Testis (tissue), 3 donors: ENCODE measurements around the gene ICAM1. TPM values are rescaled to one million over a fixed set of nuclear protein-coding genes. Genes with fewer than 3 reads are reported as not detected.
"Not testable (repeated sequence)": the region's sequence is repeated elsewhere in the genome, so short reads cannot be mapped to it uniquely, and the experiment has no call there.

Experiments
- DNase-seq: peaks from one replicate; pipeline ENCODE4 v3.0.0-alpha.2; 2019
- H3K27ac ChIP-seq, 2 donors: fragments of 200-600 bp; sonication (generic); one replicate each; pipeline ENCODE4 v1.5.1; 2019
- H3K27me3 ChIP-seq: fragments of 200-600 bp; sonication (generic); one replicate; pipeline ENCODE4 v1.5.1; 2019
- H3K36me3 ChIP-seq: fragments of 200-600 bp; sonication (generic); one replicate; pipeline ENCODE4 v1.5.1; 2017; ENCODE audit warnings: low read depth; ENCODE audit errors: missing control alignments
- H3K4me1 ChIP-seq: fragments of 200-600 bp; sonication (generic); one replicate; pipeline ENCODE4 v1.5.1; 2019
- H3K4me3 ChIP-seq, 2 donors: fragments of 200-600 bp; sonication (generic); one replicate each; pipeline ENCODE4 v1.5.1; 2017 to 2019
- H3K9me3 ChIP-seq: fragments of 200-600 bp; sonication (generic); one replicate; pipeline ENCODE4 v1.5.1; 2017
- CTCF ChIP-seq, 3 experiments: fragments of 450-650 bp in 2 of 3; fragments of 200-600 bp in 1 of 3; sonication (generic) in 1 of 3; IDR thresholded peaks; one replicate each; pipeline ENCODE4 v1.5.1; 2016 to 2019; ENCODE audit warnings: antibody characterized with exemption in 3 of 3, mild to moderate bottlenecking in 2 of 3, moderate library complexity in 1 of 3
- POLR2A ChIP-seq: fragments of 450-650 bp; IDR thresholded peaks from one replicate; pipeline ENCODE4 v1.6.1; 2017; ENCODE audit warnings: antibody characterized with exemption, mild to moderate bottlenecking, moderate library complexity
- WGBS, 2 donors: methylation state at CpG; one replicate each; pipeline ENCODE4 v1.1.5; 2018; 5-methylcytosine and 5-hydroxymethylcytosine counted together
- intact Hi-C: fragments of 100-400 bp; cut with DNase I; formaldehyde crosslinking; loops from one replicate; pipeline ENCODE4 v1.15.1; 2023; ENCODE audit warnings: low total_unique reads
- polyA plus RNA-seq: library from polyadenylated mRNA; stranded (reverse); fragments of 350-450 nt; fragmentation: Illumina TruSeq; extraction: RNeasy Lipid Tissue Mini Kit (QIAGEN cat#74804); gene quantifications from one replicate; pipeline ENCODE4 v1.2.3, GENCODE V29; 2014; ENCODE audit warnings: low read depth, low replicate concordance; ENCODE audit not compliant: insufficient read depth
- total RNA-seq, 2 donors: library from RNA; depleted of rRNA; stranded (reverse); fragments of >200 nt; gene quantifications; one replicate each; pipeline ENCODE4 v1.2.3, GENCODE V29; 2016

ICAM1 gene
- total and polyA plus RNA-seq, 3 donors from 2014 or later, result 10.1 to 18.0 (median 14.3) TPM

- Histone ChIP-seq H3K9me3 (no peaks in the 10 kb centered on the region), H3K36me3 (no peaks in the 10 kb centered on the region), H3K27me3 (no peaks in the 10 kb centered on the region), H3K27ac (no peak overlapping the region), H3K4me3 (no peak overlapping the region), H3K4me1 (peaks cover 12% of the 10 kb centered on the region)
- WGBS, 2 donors, result 89 to 95% methylated on average over 10 of the region's 10 CpGs
- intact Hi-C loops, result loop anchor here (5.0 kb wide), 1 partner anchor 43 kb away; the partner anchor contains the start of gene FDX2
- TF ChIP-seq CTCF (IDR thresholded peaks at IDR 0.05), result no peak
- no peak for TF ChIP-seq POLR2A
- no peak for DNase-seq
Observed at GRCh38 chr19:10274589-10274988, 3.7 kb downstream of the ICAM1 start.

- Histone ChIP-seq H3K4me1 (no peaks in the 10 kb centered on the region), H3K9me3 (no peaks in the 10 kb centered on the region), H3K27ac (no peak overlapping the region), H3K36me3 (no peaks in the 10 kb centered on the region), H3K4me3 (no peak overlapping the region), H3K27me3 (no peaks in the 10 kb centered on the region)
- intact Hi-C loops, result no loop called here
- DNase-seq, result no peak
- TF ChIP-seq CTCF (IDR thresholded peaks at IDR 0.05) (no peak), POLR2A (no peak)
- WGBS, 2 donors, result 91% methylated on average over 9 of the region's 9 CpGs
Observed at GRCh38 chr19:10277795-10278589, 7.1 kb downstream of the ICAM1 start.

- Histone ChIP-seq H3K36me3 (no peaks in the 10 kb centered on the region), H3K27me3 (no peaks in the 10 kb centered on the region), H3K27ac (no peak overlapping the region), H3K9me3 (no peaks in the 10 kb centered on the region), H3K4me3 (no peak overlapping the region), H3K4me1 (no peaks in the 10 kb centered on the region)
- TF ChIP-seq POLR2A (no peak), CTCF (IDR thresholded peaks at IDR 0.05) (no peak)
- WGBS, 2 donors, result 86 to 100% methylated on average over 1 of the region's 1 CpG
- intact Hi-C loops, result no loop called here
- no peak for DNase-seq
Observed at GRCh38 chr19:10278935-10279334, 8.0 kb downstream of the ICAM1 start.

- Histone ChIP-seq H3K4me3 (no peak overlapping the region), H3K27me3 (no peaks in the 10 kb centered on the region), H3K36me3 (no peaks in the 10 kb centered on the region), H3K4me1 (no peaks in the 10 kb centered on the region), H3K9me3 (no peaks in the 10 kb centered on the region), H3K27ac (no peak overlapping the region)
- intact Hi-C loops, result no loop called here
- no peak for DNase-seq
- TF ChIP-seq POLR2A, result no peak
- no peak for TF ChIP-seq CTCF (IDR thresholded peaks at IDR 0.05)
- whole genome bisulfite sequencing, 2 donors, result 84 to 93% methylated on average over 5 of the region's 5 CpGs
Observed at GRCh38 chr19:10279737-10280442, 9.0 kb downstream of the ICAM1 start.

- H3K4me3 ChIP-seq, DNase-seq, H3K36me3 ChIP-seq, intact Hi-C loops, H3K27ac ChIP-seq, H3K9me3 ChIP-seq, H3K27me3 ChIP-seq, H3K4me1 ChIP-seq: not testable (repeated sequence)
- WGBS, 2 donors, result 95 to 96% methylated on average over 5 of the region's 5 CpGs
Observed at GRCh38 chr19:10282043-10282442, 11.1 kb downstream of the ICAM1 start.
